GM12865 (cell line): ENCODE data around the gene IKZF3.

Experiments used
- DNase-seq: peaks from one replicate; pipeline ENCODE4 v3.0.0; 2010; ENCODE audit warnings: low read depth
- H3K4me3 ChIP-seq: 2 replicates; pipeline ENCODE4 v1.5.1; 2011; ENCODE audit warnings: mild to moderate bottlenecking, low read depth, low read length, control low read depth
- TF ChIP-seq, protein P1 (sequence below): IDR thresholded peaks from 2 replicates; pipeline ENCODE4 v1.5.1; 2011; ENCODE audit warnings: low read length, control low read depth, low read depth, inconsistent platforms; ENCODE audit not compliant: insufficient read depth; ENCODE audit errors: missing control alignments

The IKZF3 gene

DNA sequence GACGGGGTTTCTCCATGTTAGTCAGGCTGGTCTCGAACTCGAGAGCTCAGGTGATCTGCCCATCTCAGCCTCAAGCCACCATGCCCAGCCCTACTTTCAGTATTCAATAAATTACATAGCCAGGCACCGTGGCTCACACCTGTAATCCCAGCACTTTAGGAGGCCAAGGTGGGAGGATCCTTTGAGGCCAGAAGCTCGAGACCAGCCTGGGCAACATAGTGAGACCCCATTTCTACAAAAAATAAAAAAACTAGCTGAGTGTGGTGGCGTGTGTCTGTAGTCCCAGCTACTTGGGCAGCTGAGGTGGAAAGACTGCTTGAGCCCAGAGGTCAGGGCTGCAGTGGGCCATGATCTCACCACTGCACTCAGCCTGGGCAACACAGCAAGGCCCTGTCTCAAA lies 142.0 kb downstream of the IKZF3 start:
- TF ChIP-seq, protein P1, sequence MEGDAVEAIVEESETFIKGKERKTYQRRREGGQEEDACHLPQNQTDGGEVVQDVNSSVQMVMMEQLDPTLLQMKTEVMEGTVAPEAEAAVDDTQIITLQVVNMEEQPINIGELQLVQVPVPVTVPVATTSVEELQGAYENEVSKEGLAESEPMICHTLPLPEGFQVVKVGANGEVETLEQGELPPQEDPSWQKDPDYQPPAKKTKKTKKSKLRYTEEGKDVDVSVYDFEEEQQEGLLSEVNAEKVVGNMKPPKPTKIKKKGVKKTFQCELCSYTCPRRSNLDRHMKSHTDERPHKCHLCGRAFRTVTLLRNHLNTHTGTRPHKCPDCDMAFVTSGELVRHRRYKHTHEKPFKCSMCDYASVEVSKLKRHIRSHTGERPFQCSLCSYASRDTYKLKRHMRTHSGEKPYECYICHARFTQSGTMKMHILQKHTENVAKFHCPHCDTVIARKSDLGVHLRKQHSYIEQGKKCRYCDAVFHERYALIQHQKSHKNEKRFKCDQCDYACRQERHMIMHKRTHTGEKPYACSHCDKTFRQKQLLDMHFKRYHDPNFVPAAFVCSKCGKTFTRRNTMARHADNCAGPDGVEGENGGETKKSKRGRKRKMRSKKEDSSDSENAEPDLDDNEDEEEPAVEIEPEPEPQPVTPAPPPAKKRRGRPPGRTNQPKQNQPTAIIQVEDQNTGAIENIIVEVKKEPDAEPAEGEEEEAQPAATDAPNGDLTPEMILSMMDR = no peak
- no peak overlapping the region for H3K4me3 ChIP-seq
- no peak for DNase-seq

DNA sequence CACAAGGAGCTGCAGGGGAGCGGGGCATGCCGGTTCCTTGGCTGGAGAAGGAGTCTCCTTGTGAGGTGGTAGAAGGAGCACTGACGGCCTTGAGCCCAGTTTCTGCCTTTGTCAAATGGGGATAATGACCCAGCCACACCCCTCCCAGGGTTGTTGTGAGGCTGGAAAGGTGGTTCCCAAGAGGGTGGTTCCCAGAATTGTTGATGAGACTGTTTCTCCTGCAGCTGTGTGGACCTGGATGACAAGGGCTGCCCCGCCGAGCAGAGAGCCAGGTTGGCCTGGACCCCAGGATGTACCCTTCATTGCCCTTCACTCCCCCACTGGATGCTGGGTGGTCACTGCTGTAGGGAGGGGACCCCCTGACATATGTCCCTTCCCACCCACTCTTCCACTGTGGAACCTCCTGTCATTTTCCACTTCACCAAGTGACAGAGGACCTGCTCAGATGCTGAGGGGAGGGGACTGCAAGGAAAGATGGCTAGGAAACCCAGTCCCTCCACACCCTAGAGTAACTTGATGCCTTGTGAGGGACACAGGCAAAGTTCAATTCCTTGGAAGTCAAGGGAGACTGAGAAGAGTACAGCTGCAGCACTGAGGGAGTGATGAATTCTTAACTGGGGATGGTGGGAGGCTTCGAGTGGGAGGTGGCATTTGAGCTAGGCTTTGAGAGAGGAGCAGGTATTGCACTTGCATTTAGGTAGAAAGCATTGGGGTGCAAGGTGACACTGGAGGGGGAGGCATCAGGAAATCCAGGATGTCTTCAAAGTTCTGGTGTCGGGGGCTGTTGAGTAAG lies 144.4 kb downstream of the IKZF3 start:
- no peak overlapping the region for H3K4me3 ChIP-seq
- DNase-seq = no peak
- TF ChIP-seq, protein P1 = no peak

DNA sequence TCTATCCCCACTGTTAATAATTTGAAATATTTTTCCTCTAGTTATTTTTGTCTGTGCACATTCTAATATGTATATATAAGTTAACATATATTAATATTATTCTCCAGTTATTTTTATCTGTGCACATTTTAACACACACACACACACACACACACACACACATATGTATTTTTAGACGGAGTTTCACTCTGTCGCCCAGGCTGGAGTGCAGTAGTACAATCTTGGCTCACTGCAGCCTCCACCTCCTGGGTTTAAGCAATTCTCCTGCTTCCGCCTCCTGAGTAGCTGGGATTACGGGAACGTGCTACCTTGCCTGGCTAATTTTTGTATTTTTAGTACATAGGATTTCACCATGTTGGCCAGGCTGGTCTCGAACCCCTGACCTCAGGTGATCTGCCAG lies 146.5 kb downstream of the IKZF3 start:
- TF ChIP-seq, protein P1 = no peak

DNA sequence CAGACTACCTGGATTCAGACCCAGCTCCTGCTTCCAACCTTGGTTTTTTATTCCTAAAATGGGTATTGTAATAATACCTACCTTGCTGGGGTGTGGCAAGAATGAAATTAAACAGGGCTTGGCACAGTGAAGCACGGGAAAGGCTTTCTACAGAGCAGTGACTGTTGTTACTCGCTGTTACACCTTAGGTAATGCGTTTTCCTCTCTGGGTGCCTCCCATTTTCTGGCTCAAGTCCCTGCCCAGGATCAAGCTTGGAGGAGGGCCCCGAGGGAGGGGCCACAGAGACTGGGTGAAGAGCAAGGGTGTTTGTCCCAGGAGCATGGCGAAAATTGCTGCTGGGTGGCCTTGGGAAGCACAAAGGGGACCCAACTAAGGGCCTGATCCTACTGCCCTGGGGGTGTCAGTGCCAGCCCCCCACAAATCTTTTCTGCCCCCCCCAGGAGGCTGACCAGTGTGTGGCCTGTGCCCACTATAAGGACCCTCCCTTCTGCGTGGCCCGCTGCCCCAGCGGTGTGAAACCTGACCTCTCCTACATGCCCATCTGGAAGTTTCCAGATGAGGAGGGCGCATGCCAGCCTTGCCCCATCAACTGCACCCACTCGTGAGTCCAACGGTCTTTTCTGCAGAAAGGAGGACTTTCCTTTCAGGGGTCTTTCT lies 147.1 kb downstream of the IKZF3 start:
- TF ChIP-seq, protein P1 = no peak
- DNase-seq = no peak
- H3K4me3 ChIP-seq = no peak overlapping the region

More for the DNA sequence above, 146.5 kb downstream of the IKZF3 start:
- no peak overlapping the region for H3K4me3 ChIP-seq
- DNase-seq = no peak

DNA sequence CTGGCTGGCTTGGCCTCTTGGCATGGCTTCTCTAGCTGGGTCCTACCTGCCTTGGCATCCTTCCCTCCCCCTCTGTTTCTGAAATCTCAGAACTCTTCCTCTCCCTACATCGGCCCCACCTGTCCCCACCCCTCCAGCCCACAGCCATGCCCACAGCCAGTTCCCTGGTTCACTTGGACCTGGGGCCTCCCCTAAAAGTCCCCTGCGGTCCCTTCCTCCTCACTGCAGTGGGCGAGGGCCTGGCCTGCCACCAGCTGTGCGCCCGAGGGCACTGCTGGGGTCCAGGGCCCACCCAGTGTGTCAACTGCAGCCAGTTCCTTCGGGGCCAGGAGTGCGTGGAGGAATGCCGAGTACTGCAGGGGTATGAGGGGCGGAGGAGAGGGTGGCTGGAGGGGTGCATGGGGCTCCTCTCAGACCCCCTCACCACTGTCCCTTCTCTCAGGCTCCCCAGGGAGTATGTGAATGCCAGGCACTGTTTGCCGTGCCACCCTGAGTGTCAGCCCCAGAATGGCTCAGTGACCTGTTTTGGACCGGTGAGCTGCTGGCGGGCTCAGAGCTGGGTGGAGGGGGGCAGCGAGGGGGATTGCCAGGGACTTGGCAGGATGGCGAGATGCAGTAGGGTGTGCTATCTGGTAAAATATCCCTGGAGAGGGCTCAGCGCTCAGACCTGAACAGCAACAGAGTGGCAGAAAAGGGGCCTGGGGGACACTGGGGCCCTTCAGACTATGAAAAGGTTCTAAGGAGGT lies 147.9 kb downstream of the IKZF3 start:
- DNase-seq = no peak
- TF ChIP-seq, protein P1 = no peak
- H3K4me3 ChIP-seq = no peak overlapping the region

DNA sequence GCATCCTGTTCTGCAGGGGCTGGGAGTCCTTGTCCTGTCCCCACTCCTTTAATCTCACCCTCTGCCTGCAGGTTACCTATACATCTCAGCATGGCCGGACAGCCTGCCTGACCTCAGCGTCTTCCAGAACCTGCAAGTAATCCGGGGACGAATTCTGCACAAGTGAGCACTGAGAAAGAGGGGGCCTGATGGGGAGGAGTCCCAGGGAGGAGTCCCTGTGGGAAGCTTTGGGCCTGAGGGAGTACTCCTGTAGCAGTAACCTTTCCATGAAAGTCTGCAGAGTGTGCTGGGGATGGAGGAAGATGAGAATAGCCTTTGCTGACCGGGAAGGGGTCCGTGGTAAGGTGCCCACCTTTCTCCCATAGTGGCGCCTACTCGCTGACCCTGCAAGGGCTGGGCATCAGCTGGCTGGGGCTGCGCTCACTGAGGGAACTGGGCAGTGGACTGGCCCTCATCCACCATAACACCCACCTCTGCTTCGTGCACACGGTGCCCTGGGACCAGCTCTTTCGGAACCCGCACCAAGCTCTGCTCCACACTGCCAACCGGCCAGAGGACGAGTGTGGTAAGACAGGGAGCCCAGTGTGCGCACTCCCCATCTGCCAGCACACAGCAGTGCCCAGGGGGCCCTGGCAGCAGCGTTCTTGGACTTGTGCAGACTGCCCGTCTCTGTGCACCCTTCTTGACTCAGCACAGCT lies 148.6 kb downstream of the IKZF3 start:
- TF ChIP-seq, protein P1 = no peak
- DNase-seq = no peak
- H3K4me3 ChIP-seq = no peak overlapping the region
